GM13977 (cell line): ENCODE results near the gene PTPRB.

Experiments
- DNase-seq: peaks from one replicate; pipeline ENCODE4 v3.0.0; 2012; ENCODE audit warnings: low spot score
- CTCF ChIP-seq: IDR thresholded peaks from 2 replicates; pipeline ENCODE4 v1.5.1; 2012; ENCODE audit warnings: mild to moderate bottlenecking, control low read depth; ENCODE audit not compliant: insufficient read depth; ENCODE audit errors: extremely low read depth, missing control alignments
- in situ Hi-C: fragments of 300-500 bp; cut with MboI; formaldehyde crosslinking; loops from one replicate; pipeline ENCODE4 v1.12.0; 2022; ENCODE audit warnings: low sequenced_read_pairs, low pct_unique_long_range_greater_than_20kb, mixed read lengths, inconsistent platforms; ENCODE audit not compliant: unreplicated experiment

The PTPRB gene

GRCh38 chr12:70549340-70550179 is 87.7 kb downstream of the PTPRB start:
- no peak for DNase-seq
- in situ Hi-C loops: no loop called here
- no peak for TF ChIP-seq CTCF

GRCh38 chr12:70543444-70543843 is 93.8 kb downstream of the PTPRB start:
- in situ Hi-C loops: no loop called here
- DNase-seq: no peak
- no peak for TF ChIP-seq CTCF

GRCh38 chr12:70540996-70541395 is 96.2 kb downstream of the PTPRB start:
- DNase-seq: no peak
- TF ChIP-seq CTCF: no peak
- in situ Hi-C loops: no loop called here

GRCh38 chr12:70536650-70537049 is 100.6 kb downstream of the PTPRB start:
- no peak for TF ChIP-seq CTCF
- in situ Hi-C loops: no loop called here
- DNase-seq: no peak

- TF ChIP-seq CTCF: no peak
- DNase-seq: no peak
- in situ Hi-C loops: no loop called here
Observed at GRCh38 chr12:70535896-70536374, 101.3 kb downstream of the PTPRB start.

GRCh38 chr12:70534466-70534865 is 102.8 kb downstream of the PTPRB start:
- no peak for TF ChIP-seq CTCF
- no peak for DNase-seq
- in situ Hi-C loops: no loop called here
